Stimulated activated CD4-positive, alpha-beta T cell treated with anti-CD3 and anti-CD28 coated beads, Interleukin-4, amount 100 ng/mL, for 1 hour (primary cell): ENCODE measurements around the gene PRR7.

Experiments used
- DNase-seq: peaks from one replicate; pipeline ENCODE4 v3.0.0-alpha.2; 2020

The PRR7 gene

DNA sequence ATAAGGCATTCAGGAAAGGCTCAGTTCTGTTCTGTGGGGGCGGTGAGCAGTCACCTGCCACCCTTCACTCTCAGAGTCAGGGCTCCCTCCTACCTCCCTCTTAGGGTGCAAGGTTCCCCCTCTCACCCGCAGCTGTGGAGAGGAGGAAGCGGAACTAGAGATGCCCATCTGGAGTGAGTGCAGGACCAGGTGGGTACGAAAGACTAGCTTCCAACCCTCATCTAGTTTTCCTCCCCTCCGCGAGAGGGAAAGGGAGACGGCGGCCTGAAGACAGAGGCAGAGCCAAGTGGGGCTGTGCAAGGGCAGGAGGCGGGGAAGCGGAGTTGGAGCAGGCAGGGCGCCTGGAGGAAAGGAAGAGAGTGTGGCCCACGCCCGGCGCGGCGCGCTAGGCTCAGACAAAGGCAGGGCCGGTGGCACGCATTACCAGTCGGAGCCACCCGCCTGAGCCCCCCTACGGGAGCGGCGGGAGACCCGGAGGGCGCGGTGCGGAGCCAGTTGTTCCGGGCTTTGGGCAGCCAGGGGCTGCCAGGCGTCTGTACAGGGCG, 7.3 kb downstream of the PRR7 start:
- no peak for DNase-seq

DNA sequence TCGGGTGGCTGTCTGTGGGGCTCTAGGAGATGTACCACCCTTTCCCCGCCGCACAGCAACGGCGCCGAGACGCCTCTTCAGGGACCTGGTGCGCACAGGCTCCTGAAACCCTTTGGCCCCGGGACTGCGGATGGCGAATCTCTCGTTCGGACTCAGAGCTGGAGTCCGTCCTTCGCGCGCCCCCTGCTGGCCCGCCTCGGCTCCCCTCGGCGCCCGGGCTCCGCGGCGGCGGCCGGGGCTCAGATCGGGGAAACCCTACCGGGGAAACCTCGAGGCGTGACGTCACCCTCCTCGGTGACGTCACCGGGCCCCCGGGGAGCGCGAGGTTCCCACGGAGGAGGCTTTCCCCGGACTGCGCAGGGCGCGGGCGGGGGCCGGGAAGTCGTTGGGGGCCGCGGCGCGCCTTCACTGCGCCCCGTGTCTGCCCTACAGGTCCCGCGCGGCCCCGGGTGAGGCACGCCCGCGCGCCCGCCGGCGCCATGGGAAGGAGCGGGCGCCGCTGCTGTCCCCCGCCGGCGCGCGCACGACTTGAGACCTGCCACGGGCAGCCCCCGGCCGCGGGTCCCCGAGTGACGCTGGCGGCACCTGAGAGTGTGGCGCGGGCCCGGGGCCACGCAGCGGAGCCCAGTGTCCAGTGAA, 7.9 kb downstream of the PRR7 start:
- DNase-seq: peak; percentile 94

DNA sequence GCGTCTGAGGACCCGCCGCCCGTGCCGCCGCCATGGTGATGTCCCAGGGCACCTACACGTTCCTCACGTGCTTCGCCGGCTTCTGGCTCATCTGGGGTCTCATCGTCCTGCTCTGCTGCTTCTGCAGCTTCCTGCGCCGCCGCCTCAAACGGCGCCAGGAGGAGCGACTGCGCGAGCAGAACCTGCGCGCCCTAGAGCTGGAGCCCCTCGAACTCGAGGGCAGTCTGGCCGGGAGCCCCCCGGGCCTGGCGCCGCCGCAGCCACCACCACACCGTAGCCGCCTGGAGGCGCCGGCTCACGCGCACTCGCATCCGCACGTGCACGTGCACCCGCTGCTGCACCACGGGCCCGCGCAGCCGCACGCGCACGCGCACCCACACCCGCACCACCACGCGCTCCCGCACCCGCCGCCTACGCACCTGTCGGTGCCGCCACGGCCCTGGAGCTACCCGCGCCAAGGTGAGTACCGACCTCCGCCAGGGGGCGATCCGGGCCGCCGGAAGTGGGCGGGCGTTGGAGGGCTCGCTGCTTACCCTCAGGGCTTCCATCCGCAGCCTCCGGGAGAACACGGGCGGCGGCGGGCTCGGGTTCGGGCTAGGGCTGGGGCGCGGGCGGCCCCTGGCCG, 8.5 kb downstream of the PRR7 start:
- peak; percentile 95 for DNase-seq

DNA sequence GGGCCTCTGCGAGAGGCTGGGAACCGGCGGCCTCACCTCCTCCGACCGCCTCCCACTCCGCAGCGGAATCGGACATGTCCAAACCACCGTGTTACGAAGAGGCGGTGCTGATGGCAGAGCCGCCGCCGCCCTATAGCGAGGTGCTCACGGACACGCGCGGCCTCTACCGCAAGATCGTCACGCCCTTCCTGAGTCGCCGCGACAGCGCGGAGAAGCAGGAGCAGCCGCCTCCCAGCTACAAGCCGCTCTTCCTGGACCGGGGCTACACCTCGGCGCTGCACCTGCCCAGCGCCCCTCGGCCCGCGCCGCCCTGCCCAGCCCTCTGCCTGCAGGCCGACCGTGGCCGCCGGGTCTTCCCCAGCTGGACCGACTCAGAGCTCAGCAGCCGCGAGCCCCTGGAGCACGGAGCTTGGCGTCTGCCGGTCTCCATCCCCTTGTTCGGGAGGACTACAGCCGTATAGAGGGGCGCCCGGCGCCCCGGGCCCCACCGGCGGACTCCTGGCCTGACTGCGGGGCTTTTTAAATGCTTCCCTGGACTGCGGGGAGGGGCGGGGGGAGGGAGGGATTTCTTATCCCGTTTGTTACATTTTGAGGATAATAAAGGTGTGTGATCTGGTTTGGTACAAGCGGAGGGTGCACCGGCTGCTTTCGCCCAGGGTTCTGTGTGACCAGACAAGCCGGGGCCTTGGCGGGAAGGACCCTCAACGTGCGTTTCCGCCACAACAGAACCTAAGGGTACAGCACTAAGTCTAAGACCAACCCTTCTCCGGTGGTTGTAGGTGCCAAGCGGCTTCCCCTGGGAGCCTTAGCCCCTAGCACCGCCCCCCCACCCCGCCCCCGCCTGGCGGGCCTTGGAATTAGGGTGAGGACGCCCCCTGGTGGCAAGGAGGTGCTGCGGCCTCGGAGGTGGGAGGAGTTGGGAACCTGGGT, 9.3 kb downstream of the PRR7 start:
- peak; percentile 97 for DNase-seq

DNA sequence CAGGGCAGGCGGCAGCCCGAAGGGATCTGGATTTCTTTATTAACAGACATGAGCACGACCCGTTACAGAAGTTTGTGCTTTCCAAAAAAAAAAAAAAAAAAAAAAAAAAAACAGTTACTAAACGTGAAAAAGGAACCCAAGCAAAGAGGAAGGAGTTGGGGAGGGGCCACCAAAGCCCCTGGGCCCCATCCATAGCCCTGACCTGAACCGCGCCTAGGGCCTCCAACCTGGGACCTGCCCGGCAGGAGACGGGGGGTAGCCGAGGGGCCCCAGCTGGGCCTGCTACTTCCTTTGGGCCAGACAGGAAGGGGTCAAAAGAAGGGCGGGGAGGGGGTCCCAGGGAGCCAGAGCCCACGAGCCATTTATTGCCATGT, 10.0 kb downstream of the PRR7 start:
- DNase-seq: no peak

DNA sequence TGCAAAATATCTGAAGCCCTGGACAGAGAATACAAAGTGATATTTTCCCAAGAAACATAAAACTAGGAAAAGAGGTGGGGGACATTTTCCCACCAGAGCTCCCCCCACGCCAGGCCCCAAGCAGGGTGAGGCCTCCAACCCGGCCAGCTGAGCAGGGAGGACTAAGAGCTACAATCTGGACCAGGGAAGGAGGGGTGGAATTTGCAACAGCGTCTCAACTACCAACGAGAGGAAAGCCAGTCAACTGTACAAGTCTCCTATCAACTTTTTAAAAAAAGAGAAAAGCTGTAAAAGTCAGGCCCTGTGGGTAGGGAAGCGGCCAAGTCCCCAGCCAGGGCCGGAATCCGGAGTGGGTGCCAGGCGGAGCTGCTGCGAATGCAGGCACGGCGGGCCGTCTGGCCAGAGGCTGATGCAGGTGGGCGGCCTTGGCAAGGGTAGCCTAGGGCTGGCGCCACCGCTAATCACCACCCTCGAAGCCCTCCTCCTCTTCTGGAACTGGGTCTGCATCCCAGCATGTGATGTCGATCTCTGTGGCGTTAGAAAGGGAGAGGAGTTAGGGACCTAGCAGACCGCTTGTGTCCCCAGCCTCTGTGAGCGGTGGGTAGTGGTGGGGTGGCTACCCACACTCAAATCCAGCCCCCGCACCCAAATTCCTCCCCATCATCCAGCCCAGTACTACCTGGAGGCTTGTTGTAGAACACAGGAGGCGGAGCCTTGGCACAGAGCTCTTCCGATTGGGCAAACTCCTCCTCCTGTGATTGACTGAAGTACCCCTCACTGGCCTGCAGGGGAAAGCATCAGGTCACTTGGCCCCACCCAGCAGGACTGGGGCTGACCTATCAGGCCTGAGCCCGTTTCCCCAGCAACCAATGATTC, 10.6 kb downstream of the PRR7 start:
- peak; percentile 42 for DNase-seq

DNA sequence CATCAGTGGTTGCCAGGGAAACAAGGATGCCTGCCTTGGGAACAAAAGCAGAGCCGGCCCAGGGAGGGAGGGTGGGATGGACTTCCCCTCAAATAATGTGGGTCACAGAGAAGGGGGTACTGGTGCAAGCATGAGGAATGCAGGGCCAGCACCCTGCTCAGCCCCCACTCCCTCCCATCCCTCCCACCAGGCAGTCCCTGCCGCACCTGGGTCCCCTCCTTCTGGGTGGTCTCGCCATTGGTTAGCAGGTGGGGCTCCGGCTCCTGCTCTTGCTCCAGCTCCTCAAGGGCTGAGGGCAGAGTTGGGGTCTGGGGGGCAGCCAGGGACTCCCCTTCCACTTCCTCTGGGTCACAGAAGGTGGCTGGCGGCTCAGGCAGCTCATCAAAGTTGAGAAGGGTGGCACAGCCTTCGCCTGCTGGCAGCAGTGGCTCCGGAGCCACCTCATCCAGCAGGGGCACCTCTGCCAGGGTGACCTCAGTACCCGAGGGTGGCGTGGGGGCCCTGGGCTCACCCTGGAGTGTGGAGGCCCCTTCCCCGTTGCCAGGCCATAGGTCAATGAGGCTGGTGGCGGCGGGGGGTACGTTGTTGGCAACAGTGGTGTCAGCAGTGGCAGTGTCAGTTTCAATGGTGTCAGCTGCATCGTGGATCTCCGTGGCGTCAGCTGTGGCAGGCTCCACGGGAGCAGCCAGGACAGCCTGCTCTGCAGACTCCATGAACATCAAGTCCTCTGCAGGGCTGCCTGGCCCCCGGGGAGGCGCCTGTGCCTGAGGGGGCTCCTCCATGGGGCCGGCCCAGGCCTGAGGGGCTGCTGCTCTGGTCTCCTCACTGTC, 11.5 kb downstream of the PRR7 start:
- no peak for DNase-seq

DNA sequence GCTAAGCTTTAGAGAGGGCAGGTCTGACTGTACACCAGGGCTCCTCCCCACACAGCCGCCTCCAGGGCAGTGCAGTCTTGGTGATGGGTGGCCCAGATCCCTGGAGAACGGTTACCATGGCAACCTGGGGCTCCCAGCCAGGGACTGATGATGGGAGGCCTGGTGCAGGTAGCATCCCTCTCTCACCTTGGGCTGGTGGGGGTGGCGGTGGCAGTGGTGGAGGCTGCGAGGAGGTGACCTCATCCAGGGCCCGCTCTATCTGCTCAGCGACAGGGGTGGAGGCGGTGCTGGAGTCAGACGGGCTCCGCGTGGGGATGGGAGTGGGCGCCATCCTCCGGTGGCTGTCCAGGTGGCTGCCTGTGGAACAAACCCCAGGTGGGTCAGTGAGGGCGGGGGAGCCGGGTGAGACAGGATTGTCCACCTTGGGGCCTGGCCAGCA, 12.3 kb downstream of the PRR7 start:
- no peak for DNase-seq

DNA sequence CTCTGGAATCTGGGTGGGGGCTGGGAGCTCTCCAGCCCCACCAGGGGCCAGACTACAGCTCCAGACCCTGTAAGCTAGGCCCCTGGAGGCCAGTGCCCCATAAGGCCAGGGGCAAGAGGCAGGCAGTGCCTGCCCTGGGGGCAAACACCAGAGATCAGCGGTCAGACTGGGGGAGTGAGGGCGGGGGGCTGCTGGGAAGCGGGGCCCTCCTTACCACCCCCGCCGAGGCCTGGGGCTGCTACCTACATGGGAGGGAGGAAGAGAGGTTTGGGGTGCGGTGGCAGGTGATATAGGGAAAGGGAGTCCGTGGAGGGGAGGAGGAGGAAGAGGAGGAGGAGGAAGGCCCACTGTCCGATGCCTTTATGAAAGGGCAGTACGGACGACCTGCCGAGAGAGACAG, 12.7 kb downstream of the PRR7 start:
- no peak for DNase-seq

GRCh38 chr5:177459819-177460628, 13.4 kb downstream of the PRR7 start:
- no peak for DNase-seq

DNA sequence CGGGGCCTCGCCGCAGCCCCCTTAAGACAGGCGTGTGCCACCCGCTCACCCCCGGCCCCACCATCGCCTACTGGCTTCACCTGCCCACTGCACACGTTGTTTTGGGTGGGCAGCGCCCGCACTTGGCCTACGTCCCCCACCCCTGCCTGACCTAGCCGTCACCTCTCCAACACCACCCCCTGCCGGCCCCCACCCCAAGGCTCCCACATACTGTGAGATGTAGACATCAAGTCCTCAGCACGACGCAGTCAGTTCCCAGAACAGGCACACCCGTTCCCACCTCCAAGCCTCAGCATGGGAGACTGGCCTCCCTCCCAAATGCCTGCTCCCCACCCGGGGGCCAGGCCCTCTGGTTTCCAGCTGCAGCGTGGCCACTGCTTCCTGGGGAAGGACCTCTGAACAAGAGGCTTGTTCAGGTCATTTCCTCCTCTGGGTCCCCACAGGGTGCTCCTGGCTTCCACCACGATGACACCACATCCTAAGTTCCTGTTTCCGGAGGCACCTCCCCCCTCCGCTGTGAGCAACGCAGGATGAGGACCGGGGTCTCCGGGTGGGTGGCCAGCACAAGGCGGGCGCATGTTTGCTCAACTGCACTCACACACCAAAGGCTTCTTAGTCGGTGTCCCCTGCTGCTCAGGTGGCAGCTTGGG, 15.5 kb downstream of the PRR7 start:
- DNase-seq: no peak

DNA sequence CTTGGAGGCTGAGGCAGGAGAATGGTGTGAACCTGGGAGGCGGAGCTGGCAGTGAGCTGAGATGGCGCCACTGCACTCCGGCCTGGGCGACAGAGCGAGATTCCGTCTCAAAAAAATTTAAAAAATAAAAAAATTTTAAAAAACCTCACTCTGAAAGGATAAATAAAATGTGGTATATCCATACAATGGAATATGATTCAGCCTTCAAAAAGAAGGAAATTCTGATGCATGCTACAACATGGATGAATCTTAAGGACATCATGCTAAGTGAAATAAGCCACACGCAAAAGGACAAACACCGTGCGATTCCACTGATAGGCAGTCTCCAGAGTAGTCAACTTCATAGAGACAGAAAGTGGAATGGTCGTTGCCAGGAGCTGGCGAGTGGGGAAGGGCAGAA, 18.4 kb downstream of the PRR7 start:
- no peak for DNase-seq

- no peak for DNase-seq
Measured at GRCh38 chr5:177466861-177467260, 20.2 kb downstream of the PRR7 start.

DNA sequence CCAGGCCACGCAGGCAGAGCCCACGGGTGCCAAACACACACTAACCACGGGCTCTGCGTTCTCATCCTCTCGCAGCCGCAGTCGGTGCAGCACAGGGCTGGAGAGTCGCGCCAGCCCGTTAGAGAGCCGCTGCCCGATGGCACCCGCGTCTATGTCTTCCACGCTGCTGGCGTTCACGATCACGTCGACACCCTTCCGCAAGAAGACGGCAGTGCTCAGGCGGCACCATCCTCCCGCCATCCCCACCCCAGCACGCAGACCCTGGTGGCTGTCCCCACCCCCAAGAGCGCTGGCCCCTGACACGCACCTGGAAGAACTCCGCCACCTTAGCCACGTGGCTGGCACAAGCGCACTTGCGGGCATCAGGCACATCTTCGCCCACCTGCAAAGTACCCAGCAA, 20.8 kb downstream of the PRR7 start:
- no peak for DNase-seq

DNA sequence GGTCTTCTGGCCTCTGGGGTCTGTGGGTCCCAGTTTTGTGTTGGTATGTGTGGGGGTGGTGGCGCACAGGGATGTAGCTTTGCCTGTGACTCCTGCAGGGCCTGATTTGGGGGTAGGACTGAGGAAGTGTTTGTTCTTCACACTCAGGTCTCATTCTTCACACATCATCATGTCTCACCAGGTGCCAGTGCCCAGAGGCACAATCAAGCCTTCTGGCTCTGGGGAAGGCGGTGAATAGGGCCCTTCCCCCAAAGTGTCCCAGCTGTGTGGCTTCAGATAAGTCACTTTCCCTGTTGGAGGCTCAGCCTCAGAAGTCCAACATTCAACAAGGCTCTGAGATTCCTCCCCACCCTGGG, 21.7 kb downstream of the PRR7 start:
- DNase-seq: no peak

DNA sequence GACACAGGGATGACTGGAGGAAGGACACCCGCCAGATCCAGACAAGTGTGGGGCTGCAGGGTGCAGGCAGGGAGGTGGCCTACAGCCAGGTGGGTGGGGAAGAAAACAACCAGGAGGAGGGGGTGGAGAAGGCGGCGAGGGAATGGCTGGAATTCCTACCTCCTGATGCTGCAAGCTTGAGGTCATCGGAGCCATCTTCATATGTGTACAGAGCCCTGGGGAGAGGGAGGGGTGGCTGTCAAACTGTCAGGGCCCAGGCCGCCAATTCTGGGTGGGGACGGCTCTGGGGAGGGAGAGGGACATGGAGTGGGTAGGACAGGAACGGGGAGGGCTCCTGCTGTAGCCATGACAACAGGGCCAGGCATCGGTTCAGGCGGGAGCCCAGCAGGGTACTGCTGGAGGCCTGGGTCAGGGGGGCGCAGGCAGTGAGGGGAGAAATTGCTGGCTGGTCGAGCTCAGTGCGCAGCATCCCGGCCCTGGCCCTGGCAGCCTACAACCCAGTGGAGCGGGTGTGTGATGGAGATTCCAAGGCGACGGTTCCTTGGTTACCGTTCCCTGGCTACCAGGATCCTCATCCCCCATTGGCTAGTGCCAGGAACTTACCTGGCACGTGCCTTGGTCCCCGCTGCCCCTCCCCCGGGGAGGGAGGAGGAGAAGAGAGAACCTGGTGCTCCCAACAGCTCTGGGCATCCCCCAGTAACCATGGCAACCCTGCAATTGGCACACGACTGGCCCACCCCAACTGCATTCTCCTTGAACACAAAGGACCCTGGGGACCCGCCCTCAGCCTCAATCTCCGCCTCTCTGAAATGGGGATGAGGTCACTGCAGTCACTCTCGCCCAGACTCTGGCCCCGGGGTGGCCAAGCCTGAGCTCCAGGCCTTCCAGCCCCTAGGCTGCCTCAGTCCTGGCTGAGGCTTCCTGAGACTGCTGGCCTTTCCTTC, 22.3 kb downstream of the PRR7 start:
- DNase-seq: no peak

DNA sequence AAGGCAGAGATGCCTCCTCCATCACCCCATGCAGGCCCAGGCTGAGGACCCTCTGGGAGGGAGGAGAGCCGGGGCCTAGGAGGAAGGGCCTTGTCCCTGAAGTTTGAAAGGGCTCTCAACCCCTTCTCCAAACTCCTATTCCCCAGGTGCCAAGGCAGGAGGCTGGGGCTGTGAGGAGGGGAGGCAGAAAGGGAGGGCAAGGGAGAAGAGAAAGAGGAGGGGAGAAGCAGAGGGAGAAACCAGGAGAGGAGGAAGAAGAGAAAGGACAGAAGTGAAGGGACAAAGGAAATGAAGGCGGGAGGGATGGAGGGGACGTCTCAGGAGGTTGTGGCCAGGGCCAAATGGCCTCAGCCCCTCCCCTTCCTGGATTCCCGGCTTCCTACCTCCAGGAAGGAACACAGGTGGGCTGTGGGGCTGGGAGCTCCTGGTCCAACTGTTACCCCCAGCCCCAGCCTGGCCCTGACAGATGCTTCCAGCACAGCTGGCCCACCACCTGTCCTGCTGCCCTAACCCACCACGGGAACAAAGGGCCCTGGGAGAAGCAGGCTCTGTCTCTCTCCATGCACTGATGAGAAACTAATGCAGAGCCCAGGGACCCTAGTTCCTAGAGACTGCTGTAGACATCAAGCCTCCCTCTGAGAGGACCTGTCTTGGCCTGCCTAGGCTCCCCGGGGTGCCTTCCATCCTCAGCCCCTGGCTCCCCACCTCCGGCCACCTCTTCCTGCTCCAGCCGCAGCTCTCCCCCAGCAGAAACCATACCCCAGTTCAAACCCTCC, 23.3 kb downstream of the PRR7 start:
- no peak for DNase-seq
